ENCODE measurements around the gene GRPEL1.
"Not testable (repeated sequence)": the region's sequence is repeated elsewhere in the genome, so short reads cannot be mapped to it uniquely, and the experiment has no call there.

The GRPEL1 gene

DNA sequence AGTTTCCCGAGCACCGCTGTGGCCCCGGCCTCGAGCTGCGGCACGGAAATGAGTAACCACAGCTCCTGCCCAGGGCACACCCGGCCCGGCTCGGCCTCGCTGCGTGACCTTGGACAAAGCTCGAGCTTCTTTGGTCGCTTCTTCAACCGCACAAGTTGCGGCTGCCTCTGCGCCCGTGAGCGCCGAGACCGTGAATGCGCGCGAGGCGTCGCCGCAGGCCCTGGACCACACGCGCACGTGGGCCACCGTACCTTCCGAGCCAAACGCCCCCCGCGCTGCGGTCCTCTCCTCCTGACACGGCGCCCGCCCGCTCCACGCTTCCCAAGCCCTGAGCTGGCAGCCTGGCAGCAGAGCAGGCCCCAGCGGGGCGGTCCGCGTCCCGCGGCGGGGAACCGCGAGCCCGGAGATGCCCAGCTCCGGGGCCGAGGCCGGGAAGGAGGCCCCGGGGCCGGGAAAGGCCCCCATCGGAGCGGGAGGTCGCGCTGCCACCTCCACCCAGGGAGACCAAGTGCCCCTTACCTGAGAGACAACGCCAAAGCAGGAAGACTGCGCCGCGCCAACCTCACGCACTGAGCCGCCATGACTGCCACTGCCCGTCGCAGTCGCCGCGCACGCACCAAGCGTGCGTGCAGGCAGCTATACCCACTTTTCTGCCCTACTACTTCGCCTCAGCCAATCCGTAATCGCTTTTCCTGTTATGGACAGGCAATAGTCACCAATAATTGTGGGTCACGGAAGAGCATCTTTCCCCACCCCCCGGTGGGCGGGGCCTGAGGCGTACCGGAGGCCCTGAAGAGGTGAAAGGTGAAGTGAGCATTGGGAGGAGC, at the start of gene GRPEL1:
Gene GRPEL1 (minus strand): TSS at position 613 of the 827 bp plus-strand sequence. CDS start 32 bp downstream, at position 581.
- peak; percentile 78 for DNase-seq

DNA sequence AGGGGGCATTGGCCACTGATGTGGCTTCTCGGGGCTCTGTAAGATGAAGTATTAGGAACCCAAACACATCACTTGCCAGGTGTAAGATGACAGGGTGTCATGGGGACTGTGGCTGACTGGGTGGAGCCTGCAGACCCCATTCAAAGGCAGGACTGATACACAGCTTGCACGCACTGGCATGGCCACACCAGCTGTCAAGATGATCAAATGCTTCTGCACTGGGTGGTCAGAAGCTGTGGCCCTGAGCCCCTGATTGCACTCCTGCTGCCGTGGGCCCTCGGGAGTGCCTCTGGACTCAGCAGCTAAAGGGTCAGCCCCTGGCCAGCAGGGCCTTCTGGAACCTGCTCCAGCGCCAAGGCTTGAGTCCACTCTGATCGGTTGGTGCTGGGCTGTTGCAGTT, 48.8 kb upstream of the GRPEL1 start:
- no peak for DNase-seq

DNA sequence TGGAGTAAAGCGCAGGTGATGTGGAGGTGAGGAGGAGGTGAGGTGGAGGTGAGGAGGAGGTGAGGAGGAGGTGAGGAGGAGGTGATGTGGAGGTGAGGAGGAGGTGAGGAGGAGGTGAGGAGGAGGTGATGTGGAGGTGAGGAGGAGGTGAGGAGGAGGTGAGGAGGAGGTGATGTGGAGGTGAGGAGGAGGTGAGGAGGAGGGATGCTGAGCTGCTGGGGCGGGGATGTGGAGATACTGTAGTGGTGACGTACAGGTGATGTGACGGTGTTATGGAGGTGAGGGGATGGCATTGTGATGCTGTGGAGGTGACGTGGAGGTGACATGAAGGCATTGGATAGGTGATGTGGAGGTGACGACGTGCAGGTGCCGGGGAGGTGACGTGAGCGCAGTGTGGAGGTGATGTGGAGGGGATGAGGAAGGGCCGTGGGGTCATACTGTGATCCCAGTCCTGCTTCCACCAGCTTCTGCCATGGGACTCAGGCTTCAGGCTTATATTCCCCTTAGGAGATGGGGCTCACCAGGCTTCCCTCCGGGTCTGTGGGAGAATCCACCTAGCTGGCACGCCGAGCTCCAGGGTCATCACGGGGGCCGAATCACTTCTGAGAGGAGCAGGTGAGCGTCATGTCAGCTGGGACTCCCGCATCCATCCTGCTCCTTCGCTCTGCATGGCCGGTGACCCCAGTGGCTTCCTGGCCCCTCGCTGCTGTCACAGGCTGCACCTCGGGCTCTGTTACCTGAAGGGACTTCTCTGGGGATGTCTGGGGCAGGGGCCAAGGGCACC, 47.9 kb upstream of the GRPEL1 start:
- no peak for DNase-seq

DNA sequence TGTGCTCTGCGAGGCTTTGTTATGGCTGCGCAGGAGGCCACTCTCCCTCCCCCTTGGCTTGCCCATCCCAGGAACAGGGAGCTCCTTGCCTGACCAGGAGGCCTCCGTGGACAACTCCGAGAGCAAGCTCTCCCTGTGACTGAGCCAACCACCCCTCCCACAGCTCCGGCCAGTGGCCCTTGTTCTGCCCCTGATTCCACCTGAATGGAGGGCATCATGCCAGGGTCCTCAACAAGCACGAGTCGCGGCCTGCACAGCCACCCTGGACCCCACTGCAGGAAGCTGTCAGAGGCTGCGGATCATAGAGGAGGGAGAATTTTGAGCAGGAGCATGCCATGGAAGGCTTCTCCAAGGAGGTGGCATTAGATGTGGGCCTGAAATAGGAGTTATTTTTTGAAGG, 44.8 kb upstream of the GRPEL1 start:
- no peak for DNase-seq

DNA sequence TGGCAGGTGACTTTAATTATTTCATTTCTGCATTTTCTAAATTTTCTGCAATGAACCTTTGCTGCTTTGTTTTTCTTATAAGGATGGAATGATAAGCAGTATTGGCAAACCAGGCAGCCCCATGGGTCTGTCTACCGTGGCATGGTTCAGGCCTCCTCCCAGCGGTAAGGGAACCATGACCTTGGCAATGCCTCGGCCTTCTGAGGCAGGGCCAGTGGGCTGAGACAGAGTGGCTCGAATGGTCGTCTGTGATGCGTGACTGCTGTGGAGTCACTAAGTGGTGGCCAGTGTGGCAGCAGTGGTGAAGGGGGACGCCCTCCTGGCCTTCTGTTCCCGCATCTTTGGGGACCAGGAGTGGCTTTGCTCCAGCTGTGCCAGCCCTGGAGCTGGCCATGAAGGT, 43.6 kb upstream of the GRPEL1 start:
- DNase-seq: no peak

DNA sequence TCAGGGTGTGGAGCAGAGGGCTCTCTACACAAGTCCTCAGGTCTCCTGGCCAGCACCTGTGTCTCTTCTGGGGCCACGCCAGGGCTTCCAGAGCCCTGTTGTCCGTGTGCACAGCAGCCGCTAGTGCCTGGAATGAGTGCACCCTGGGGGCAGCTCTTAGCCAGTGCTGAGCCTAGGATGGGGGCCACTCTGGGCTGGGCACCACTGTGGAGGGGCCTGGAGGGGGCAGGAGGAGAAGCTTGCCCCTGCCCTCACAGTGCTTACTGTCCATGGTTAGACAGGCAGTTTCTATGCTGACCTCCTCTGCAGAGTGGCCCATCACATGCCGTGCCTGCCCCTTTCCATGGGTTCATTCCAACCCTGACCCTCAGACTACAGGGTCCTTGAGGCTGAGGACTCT, 42.7 kb upstream of the GRPEL1 start:
- DNase-seq: no peak

DNA sequence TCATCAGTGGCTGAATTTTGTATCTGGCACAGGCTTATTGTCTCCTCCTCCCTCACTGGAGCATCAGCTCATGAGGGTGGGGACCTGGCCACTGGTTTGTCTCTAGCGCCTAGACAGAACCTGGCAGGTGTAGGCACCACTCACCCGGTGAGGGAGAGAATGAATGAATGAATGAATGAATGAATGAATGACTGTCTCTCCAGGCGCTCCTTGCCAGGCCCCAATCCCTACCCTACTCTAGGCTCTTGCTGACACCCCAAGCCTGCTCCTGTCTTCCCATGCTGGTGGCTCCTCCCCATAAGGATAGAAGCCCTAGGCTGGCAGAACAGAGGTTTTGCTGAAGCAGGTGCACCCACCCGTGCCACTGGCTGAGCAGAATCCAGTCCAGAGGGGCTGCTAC, 41.3 kb upstream of the GRPEL1 start:
- DNase-seq: no peak

DNA sequence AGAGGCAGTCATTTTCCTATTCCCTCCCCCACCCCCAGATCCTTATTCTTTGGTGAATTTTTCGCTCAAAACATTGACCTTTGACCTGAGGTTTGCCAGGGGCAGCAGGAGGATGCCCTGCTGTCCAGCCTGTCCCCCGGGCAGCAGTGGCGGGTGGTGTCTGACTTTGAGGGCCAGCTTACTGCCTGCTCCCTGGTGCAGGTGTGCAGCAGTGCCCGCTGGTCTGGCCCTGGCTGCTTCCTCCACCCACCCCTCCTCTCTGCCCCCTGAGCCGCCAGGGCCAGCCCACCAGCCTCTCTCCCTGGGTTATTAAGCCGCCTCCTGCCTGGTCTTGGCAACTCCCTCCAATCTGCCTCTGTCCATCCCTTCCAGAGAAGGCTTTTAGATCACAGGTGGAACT, 40.8 kb upstream of the GRPEL1 start:
- no peak for DNase-seq

DNA sequence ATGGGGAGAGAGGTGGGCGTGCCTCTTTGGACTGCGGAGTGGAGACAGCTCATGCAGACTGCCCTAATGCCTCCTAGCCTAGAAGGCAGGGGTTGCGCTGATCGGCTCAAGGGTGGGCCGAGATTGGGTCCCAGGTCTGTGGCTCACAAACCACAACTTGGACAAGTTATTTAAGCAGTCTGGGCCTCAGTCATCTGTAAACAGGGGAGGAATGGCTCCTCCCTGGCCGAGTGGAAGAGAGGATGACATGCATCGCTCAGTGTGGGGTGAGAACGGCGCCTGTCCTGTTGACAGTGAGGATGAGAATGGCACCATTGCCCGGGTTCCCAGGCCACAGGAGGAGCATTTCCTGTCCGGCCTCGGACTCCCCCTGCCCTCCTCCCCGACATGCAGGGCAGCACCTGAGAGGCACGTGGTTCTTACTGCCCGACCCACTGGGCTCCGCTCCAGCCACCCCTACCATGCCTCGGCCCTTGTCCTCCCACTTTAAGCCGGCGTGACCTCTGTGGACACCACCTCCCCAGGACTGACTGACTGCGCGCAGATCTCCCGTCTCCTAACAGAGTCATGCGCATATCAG, 40.3 kb upstream of the GRPEL1 start:
- no peak for DNase-seq

DNA sequence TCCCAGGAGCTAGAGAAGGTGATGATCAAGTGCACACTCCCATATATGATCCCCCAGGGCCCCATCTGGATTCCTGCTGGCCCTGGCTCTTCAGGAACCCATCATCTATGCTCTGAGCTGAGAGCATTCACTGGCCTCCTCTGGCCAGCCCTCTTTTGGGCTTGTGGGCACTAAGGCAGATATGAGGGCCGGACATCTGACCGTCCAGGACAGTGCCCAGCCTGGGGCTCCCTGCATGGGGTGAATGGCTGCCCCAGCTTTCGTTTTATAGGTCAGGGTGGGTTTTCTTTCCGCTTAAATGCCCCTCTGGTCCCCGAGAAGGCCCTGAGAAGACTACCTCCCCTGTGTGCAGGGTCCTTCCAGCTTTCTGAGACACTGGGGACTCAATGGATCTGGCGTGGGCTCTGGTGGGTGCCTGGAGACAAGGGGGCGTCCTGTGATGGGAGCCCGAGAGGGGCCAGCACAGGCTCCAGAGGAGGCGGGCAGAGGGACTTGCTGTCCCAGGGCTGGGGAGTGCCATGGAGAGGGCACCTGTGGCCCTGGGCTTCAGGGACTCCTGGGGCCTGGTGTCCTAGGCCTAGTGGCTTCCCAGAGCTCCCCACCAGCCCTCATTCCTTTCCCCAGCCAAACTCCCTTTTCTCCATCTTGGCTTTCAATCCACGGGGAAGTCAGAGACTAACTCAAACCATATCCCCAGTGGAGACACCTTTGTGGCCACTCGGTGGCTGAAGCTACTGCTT, 39.5 kb upstream of the GRPEL1 start:
- DNase-seq: no peak

DNA sequence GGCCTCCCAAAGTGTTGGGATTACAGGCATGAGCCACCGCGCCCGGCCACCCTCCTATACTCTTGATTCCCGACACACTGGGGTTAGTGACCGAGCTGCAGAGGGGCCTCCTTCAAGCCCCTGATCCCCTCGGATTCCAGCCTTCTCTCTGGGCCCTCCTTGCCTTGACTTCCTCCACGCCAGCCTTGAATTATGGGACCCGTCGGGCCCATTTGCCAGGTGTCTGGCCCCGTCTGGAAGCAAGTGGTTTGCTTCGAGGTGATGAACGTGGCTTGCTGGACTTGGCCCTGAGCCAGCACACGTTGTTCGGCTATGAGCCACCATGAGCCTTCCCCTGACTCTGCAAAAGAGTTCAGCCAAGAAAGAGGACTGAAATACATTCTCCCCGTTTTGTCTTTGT, 37.4 kb upstream of the GRPEL1 start:
- no peak for DNase-seq

DNA sequence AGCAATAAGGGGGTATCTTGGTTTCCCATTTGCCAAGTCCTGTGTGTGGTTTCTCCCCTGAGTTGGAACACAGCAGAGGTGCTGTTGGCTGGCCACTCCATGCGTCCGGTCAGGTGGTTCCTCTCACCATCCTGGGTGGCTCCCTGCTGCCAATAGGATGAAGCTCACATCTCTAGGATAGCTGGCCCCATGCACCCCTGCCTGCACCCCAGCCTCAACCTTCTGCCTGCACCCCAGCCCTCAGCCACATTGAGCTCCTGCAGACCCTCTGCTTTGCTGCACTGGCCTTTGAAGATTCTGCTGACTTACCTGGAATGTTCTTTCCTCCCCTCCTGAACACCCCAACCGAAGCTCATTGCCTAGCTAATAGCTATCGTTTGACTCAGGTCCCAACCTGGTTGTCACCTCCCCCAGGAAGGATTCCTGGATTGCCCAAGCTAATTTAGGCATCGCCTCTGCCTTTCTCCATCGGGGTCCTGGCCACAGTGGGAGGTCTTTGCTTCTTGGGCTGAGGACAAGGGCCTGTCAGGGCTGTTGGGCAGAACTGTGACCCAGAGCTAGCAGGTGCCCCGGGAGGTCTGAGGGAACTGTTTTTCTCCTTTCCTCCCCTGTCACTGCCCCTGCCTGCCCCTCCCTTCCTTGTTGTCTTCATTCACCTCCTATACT, 36.6 kb upstream of the GRPEL1 start:
- no peak for DNase-seq

DNA sequence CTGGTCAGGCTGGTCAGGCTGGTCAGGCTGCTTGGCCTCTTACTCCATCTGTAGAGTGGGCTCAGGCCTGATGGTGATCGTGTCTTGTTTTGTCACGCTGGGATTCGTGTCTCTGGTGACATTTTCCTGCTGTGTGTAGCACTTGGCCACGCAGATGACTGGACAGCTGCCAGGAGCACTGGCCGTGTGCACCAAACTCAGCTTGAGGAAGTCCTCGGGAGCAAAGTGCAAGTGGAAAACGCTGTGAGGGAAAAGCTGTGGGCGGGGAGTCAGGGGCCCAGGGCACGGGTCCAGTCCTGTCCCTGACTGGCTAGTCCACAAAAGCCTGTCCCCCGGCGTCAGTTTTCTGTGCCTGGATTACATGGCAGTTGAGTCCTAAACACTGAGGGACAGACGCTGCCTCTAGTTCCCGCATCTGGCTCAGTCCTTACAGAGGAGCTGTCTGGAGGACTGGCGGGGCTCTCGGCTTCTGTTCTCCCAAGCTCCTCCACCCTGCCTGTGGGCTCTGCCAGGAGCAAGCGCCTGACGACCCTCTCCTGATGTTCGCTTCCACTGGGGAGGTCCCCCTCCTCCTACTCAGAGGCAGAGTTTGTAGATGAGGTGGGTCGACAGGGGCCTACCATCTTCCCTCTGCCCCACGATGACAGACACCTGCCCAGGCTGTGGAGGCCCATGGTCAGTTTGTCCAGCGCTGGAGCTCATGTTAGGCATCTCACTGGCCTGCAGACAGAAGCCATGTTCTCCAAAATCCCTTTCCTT, 35.9 kb upstream of the GRPEL1 start:
- DNase-seq: no peak

DNA sequence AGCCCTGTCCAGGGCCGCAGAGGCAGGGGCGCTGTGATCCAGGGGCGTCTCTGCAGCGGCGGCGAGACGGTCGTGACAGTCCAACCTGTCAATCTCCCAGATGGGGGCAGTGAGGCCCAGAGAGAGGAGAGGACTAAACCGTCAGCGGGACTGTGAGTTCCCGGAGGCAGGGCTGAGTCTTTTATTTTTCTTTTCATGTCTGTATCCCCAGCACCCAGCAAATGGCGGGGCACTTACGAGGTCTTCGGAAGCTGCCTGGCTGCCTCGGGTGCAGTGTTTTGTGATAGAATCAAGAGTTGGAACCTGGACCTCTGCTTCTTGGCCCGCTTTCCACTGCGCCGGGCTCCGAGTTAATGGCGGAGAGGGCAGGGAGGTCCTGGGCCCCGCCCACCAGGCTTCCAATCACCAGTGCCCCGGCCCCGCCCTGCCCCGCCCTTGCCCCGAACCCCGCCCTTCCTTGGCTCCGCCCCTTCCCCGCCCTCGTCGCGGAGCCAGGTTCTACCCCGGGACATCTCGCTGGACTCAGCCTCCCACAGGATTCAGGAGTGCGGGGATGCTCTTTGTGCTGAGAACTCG, 35.3 kb upstream of the GRPEL1 start:
- peak; percentile 94 for DNase-seq

DNA sequence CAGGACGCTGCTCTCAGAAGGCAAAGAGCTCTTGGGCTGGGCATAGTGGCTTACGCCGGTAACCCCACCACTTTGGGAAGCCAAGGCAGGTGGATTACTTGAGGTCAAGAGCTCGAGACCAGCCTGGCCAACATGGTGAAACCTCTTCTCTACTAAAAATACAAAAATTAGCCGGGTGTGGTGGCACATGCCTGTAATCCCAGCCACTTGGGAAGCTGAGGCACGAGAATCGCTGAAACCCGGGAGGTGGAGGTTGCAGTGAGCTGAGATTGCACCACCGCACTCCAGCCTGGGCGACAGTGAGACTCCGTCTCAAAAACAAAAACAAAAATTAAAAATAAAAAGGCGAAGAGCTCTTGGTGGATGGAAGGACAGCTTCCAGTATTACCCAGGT, 34.6 kb upstream of the GRPEL1 start:
- DNase-seq: not testable (repeated sequence)

DNA sequence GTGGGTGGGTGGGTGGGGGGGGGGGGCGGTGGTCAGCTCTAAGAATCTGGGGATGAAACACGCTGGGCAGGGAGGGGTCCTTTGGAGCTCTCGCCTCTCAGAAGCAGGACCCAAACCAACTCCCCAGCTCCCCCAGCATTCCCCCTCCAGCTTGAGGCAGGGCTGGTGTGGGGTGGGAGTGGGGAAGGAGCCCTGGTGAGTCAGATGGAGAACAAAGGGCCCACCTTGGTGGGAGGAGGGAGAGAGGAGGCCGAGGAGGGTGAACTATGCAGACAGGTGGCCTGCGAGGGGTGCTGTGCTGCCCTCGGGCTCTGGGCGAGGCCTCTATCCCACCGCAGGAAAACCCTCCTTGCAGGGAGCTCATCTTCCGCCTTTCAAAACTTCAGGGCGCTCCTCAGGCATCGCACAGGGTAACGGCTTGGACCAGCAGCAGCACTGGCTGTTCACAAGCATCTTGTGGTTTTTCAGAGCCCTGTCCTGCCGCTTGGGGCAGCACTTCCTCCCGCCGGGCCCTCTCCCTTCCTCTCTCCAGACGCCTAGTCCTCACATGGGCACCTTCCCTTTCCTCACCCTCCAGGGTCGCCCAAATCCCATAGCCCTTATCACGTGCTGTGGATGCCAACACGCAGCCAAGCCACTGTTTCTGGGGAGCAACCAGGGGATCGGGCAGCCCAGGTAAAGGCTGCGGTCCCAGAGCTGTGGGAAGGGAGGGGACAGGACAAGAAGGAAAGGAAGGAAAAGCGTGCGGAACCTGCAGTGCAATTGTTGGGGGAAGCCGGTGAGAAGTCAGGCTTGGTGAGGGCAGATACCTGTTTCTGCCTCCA, 34.0 kb upstream of the GRPEL1 start:
- peak; percentile 74 for DNase-seq

DNA sequence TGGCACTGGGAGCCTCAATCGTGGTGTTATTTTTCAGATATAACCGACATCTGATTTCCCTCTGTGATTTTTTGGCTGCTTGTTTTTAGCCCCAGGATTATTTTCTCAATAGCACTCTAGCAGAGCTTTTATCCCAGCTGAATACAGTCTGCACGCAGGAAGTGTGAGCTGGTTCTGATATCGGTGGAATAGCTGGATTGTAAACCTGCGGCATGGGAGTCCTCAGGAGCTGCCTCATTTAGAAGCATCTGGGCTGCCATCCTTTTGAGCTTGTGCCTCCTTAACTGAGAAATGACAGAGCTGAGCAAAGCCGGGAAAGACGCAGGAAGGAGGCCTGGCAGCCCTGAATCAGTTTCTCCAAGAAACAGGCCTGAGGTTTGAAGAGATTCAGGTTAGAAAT, 28.4 kb upstream of the GRPEL1 start:
- no peak for DNase-seq

DNA sequence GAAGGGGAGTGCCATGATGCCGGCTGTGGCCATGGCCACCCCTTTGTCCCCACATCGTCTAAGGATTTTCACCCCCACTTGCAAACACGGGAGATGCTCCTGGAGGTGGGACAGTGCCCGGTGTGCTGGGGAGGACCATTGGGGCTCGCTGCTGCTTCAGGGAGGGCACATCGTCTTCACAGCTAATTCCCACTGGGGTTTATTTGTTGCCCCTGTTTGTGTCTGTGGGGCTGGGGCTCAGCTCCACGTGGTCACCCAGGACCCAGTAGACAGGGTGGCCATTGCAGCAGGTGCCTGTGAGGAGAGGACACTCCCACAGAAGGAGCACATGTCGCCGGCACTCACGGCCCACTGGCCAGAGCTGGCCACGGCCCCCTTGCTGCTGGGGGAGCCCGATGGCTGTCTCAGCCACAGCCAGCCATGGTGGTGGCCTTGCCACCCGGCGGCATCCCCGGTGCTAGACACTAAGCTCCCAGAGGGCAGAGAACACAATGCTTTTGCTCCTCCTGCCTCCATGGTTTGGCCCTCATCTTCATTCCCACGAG, 27.8 kb upstream of the GRPEL1 start:
- DNase-seq: no peak

DNA sequence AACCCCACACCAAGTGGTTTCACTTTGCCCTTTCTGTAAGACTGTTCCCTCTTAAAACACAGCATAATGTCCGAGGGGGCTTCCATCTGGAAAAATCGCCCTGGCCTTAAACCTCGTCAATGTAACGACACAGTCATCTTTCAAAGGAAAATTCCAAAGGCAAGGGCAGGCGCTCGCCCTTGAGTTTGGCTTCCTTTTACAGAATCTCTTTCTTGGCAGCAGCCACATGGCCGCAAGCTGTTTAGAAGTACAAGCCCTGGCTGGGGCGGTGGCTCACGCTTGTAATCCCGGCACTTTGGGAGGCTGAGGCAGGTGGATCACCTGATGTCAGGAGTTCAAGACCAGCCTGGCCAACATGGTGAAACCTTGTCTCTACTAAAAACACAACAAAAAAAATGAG, 27.1 kb upstream of the GRPEL1 start:
- DNase-seq: no peak

DNA sequence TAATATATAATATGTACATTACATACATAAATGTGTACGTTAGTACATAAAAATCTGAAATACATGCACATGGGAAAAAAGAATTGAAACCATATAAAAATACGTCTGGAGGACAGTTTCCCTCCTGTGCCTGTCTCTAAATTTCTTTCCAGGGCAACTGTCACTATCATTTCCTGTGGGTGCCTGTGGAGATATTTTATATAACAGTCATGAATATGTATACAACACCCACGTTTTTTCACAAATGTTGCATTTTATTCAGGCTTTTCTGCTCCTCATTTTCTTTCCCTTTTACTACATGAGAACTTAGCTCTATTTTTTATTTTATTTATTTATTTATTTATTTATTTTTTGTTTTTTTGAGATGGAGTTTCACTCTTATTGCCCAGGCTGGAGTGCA, 24.2 kb upstream of the GRPEL1 start:
- DNase-seq: no peak
